ENCODE measurements around the gene SEZ6.
"Not testable (repeated sequence)": the region's sequence is repeated elsewhere in the genome, so short reads cannot be mapped to it uniquely, and the experiment has no call there.

Gene SEZ6

GRCh38 chr17:28935744-28936460 lies 69.9 kb downstream of the SEZ6 start:
- DNase-seq (ENCODE audit: low read depth): no peak

- not testable (repeated sequence) for DNase-seq (ENCODE audit: low read depth)
These were observed 71.3 kb downstream of the SEZ6 start for GRCh38 chr17:28934508-28934907.

- no peak for DNase-seq (ENCODE audit: low read depth)
These were observed 76.0 kb downstream of the SEZ6 start for GRCh38 chr17:28929787-28930186.

- DNase-seq (ENCODE audit: low read depth): no peak
These were observed 77.8 kb downstream of the SEZ6 start for GRCh38 chr17:28928061-28928460.

GRCh38 chr17:28926786-28927185 lies 79.0 kb downstream of the SEZ6 start:
- DNase-seq (ENCODE audit: low read depth): no peak

GRCh38 chr17:28926366-28926765 lies 79.5 kb downstream of the SEZ6 start:
- no peak for DNase-seq (ENCODE audit: low read depth)

GRCh38 chr17:28925912-28926365 lies 79.9 kb downstream of the SEZ6 start:
- DNase-seq (ENCODE audit: low read depth): no peak

GRCh38 chr17:28920201-28920600 lies 85.6 kb downstream of the SEZ6 start:
- no peak for DNase-seq (ENCODE audit: low read depth)

GRCh38 chr17:28918295-28918694 lies 87.5 kb downstream of the SEZ6 start:
- DNase-seq (ENCODE audit: low read depth): no peak

GRCh38 chr17:28917465-28917864 lies 88.4 kb downstream of the SEZ6 start:
- no peak for DNase-seq (ENCODE audit: low read depth)

GRCh38 chr17:28917029-28917428 lies 88.8 kb downstream of the SEZ6 start:
- DNase-seq (ENCODE audit: low read depth): no peak

- no peak for DNase-seq (ENCODE audit: low read depth)
These were observed 89.4 kb downstream of the SEZ6 start for GRCh38 chr17:28916302-28916934.

- DNase-seq (ENCODE audit: low read depth): no peak
These were observed 92.9 kb downstream of the SEZ6 start for GRCh38 chr17:28912938-28913333.

GRCh38 chr17:28912281-28912937 lies 93.4 kb downstream of the SEZ6 start:
- no peak for DNase-seq (ENCODE audit: low read depth)

- no peak for DNase-seq (ENCODE audit: low read depth)
These were observed 94.3 kb downstream of the SEZ6 start for GRCh38 chr17:28911411-28912045.

- no peak for DNase-seq (ENCODE audit: low read depth)
These were observed 95.3 kb downstream of the SEZ6 start for GRCh38 chr17:28910534-28910933.

GRCh38 chr17:28908640-28909167 lies 97.1 kb downstream of the SEZ6 start:
- DNase-seq (ENCODE audit: low read depth): no peak

GRCh38 chr17:28907709-28908475 lies 97.9 kb downstream of the SEZ6 start:
- no peak for DNase-seq (ENCODE audit: low read depth)

GRCh38 chr17:28906706-28907438 lies 99.0 kb downstream of the SEZ6 start:
- DNase-seq (ENCODE audit: low read depth): no peak

GRCh38 chr17:28906276-28906675 lies 99.6 kb downstream of the SEZ6 start:
- no peak for DNase-seq (ENCODE audit: low read depth)
